Activated T-cell treated with anti-CD3 and anti-CD28 coated beads for 48 hours (primary cell): ENCODE measurements around the gene FAM177B.

Experiments
- DNase-seq: peaks from one replicate; pipeline ENCODE4 v3.0.0-alpha.2; 2020; ENCODE audit warnings: low read depth

FAM177B gene

DNA sequence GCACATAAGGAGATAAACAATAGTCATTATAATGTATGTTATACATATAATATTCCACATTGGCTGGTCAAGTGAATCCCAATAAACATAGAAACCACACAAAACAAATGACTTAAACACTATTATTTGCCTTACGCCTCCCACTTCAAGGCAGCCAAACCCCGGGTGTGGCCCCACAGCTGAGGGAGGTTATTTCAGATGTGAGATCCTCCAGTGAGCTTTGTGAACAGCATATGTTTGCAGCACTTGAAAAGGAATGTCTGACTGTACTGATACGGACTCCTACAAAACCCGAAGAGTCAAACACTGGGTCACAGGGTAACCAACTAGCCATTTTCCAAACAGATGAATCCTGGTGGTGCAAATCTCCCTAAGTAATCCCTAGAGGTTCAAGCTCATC is 50.7 kb downstream of the FAM177B start:
- no peak for DNase-seq

DNA sequence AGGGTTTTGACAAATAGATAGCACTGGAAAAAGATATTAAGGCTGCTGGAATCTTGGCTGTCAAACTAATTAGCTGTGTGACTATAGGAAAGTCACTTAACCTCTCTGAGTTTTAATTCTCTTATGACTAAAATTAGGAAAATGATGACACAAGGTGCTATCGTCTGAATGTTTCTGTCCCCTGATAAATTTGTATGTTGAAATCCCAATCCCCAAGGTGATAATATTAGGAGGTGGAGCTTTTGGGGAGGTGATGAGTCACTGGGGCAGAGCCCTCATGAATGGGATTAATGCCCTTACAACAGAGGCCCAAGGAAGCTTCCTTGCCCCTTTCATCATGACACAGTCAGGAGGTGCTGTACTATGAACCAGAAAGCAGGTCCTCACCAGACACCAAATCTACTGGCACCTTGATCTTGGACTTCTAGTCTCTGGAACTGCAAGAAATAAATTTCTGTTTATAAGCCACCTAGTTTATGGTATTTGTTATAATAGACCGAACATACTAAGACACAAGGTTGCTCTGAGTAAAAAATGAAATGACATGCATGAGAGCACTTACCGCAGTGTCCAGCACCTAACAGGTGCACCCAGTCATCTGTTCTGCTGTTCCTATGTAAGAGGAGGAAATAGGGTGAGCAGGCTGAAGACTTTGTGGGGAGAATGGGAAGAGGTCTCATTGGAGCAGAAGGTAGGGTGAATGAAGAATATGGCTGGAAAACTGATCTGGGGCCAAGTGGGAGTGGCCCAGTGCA is 51.6 kb downstream of the FAM177B start:
- no peak for DNase-seq

DNA sequence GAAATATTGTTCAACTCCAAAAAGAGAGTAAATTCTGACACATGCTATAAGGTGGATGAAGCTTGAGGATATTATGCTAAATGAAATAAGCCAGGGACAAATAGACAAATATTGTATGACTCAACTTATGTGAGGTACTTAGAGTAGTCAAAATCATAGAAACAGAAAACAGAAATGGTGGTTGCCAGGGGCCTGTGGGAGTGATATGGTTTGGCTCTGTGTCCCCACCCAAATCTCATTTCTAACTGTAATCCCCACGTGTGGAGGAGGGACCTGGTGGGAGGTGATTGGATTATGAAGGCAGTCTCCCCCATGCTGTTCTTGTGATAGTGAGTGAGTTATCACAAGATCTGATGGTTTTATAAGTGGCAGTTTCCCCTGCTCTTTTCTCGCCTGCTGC is 53.1 kb downstream of the FAM177B start:
- no peak for DNase-seq

DNA sequence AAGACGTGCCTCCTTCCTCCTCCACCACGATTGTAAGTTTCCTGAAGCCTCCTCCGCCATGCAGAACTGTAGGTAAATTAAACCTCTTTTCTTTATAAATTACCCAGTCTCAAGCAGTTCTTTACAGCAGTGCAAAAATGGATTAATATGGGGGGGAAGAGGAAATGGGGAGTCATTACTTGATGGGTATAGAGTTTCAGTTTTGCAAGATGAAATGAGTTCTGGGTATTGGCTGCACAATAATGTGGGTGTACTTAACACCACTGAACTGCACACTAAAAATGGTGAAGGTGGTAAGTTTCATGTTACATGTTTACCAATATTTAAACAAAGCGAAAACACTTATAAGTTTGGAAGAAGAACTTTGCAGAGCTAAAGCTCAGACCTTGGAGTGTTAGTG is 53.5 kb downstream of the FAM177B start:
- DNase-seq = no peak

DNA sequence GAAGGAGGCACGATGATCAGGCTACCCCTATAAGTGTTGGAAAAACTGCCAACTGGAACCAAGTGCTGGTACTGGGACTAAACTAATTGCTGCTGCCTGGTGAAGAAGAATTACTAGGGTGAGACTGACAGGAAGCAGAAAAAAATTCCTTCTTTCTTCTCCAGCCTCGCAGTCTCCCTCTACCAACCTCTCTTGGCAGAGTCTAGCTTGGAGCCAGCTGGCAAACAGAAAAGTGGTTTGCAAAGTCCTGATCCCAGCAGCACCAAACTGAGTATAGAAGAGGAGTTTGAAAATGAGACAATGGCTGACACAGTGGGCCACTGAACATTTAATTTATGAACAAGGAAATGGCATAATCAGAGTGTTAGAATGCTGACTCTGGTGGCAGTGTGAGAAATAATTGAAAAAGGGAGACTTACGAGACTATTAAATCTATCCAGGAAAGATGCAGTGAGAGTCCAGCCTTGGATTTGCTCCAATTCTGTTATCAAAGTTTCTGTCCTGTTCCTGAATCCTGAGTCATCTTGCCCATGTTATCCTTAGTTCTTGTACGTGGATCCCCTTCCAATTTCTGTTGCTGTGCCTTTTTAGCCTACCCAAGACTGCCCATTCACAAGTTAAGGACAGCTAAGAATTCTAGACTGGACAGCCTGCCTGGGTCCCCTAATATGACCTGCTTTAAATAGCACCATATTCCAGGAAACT is 54.2 kb downstream of the FAM177B start:
- DNase-seq = no peak

DNA sequence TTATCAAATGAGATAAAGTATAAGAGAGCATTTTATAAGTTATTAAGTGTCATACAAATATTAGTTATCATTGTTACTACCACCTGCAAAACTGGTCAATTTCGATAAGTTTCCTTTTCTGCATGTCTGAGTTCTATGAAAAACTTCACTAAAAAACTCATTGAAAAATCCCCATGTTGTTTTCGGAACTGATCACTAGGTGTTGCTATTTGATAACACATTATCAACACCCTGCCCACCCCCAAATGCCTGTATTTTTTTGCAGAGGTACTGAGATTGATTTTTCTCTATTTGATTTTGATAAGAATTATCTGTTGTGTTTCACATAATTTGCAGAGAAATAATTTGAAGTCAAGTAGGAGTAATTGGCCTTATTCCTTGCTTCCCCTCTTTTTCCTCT is 55.7 kb downstream of the FAM177B start:
- DNase-seq = no peak

DNA sequence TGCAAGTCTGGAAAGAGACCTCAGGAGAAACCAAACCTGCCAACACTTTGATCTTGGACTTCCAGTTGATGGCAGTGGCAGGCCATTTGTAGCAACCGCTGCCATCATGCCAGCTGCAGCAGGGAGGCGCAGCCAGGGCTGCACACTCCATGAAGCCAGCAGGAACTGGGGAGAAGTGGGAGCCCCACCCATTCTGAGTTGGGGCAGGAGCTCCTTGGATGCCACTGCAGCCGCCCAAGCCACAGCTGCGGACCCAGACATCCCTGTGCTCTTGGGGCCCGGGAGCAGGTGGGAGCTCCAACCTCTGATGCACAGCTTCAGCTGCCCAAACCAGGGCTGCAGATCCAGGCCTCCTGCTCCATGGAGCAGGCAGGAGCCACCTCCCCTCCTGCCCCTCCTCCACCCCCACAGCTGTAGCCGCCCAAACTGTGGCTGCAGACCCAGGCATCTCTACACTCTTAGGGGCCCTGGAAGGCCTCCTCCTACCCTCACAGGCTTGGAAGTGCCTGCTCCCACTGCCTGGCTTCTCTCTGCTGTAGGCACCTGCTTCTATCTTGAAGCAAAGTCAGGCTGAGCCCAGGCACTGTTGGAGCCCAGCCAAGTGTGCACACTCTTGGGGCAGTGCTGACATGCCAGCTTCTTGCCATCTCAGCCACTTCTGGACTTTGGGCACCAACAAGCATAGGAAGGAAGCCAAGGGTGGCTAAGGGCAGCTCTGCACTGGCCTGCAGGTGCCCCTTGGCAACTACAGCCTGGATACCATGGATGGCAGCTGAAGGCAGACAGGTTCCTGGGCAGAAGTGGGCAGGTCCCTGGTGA is 57.9 kb downstream of the FAM177B start:
- no peak for DNase-seq

DNA sequence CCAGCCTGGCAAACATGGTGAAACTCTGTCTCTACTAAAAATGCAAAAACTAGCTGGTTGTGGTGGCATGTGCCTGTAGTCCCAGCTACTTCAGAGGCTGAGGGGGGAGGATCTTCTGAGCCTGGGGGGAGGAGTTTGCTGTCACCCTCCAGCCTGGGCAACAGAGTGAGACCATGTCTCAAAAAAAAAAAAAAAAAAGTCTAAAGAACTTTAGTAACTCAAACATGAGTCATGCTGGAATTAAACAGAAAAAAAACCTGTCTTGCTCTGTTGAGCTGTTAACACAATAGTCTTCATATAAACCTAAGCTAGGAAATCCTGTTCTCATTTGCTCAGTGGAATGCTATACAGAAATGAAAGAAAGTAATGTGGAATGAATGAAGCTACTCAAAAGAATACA is 61.1 kb downstream of the FAM177B start:
- no peak for DNase-seq

DNA sequence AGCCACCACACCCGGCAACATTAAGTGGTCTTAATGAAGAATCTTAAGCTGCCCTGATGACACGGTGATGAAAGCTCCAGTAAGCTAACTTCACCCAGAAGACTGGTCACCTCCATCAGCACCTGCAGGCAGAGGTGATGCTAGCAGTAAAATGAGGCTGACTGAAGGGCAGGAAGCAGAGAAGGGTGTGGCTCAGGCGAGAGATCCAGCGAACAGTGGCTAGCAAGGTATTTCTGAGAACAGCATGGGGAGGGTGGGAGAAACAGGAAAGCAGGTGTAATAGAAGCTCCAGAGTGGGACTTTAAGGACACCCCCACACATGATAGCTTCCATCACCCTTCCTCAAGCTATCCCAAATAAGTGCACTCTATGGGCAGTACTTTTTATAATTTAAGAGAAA is 62.0 kb downstream of the FAM177B start:
- no peak for DNase-seq
